Measurements from ENCODE around the gene STAT1. TPM values are rescaled to one million over a fixed set of nuclear protein-coding genes. Genes with fewer than 3 reads are reported as not detected.

The STAT1 gene
- total RNA-seq, 3 donors from 2014 or later, result 56.5 to 78.6 (median 74.8) TPM

GRCh38 chr2:190974629-190975361 lies 39.2 kb downstream of the STAT1 start:
- H3K4me1 ChIP-seq (ENCODE audit: low read depth), result no peaks in the 10 kb centered on the region
- no peak for TF ChIP-seq CTCF (IDR thresholded peaks at IDR 0.05)
- no peaks in the 10 kb centered on the region for H3K9me3 ChIP-seq
- DNase-seq (no peak), ATAC-seq (no peak)
- intact Hi-C loops (cut with DNase I, micrococcal nuclease), result no loop called here
- H3K36me3 ChIP-seq (ENCODE audit: low read depth), result peaks cover 9% of the 10 kb centered on the region
- H3K4me3 ChIP-seq, result no peak overlapping the region

DNA sequence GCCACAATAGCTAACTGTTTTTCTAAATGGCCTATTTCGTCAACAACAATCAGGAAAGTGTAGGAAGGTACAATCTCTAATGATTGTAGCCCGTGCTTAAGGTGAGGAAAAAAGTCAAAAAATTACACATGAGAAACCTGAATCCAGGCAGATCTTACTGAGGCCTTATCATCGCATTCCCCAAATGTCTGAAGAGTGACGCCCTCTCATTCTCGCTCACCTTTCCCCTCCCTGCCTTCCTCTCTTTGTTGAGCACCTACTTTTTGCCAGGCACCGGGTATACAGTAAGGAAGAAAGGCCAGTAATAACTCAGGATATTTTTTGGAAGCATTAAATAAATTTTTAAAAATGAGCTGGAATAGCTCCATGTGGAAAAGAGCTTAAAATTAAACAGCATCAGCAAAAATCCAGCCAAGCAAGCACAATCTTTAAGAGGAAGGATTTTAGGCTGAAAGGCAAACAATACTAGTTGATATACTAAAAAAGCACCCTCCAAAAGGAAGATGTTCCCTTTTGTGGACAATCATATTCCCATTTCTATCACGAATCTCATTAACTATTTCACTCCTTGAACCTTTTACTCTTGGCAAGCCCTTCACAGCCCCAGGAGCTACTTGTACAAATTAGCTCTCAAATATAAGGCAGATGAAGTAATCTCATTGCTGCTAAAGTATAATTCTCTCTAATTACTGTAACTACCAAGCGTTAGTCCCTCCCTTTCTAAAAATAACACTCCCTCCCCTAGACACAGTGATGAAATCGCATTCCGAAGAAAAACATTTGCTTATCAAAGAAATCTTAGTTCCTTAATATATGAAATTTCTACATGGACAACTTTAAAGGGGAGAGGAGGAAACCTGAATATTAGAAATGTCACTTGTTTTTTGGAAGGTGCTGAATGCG lies 40.0 kb downstream of the STAT1 start:
- ATAC-seq, result no peak
- no peak for DNase-seq
- no peak overlapping the region for H3K4me3 ChIP-seq
- peaks cover 9% of the 10 kb centered on the region for H3K36me3 ChIP-seq (ENCODE audit: low read depth)
- no peaks in the 10 kb centered on the region for H3K4me1 ChIP-seq (ENCODE audit: low read depth)
- H3K9me3 ChIP-seq, result no peaks in the 10 kb centered on the region
- no peak for TF ChIP-seq CTCF (IDR thresholded peaks at IDR 0.05)
- intact Hi-C loops (cut with DNase I, micrococcal nuclease), result no loop called here

DNA sequence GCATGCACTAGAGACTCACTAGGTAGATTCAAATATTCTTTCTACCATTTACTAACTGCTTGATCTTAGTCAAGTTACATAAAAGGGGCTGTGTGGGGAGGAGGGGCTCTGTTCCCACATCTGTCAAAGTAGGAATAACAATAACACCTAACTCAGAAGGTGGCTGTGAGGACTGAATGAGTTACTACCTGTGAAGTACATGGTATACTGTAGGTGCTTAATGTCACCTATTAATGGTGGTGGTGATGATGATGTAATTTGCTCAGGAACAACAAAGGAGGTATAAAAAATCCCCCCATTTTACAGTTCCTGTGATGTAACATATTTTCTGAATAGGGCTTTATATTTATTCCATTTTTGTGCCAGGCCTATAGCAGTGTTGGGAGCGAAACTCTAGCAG lies 40.7 kb downstream of the STAT1 start:
- Histone ChIP-seq H3K4me3 (no peak overlapping the region), H3K9me3 (no peaks in the 10 kb centered on the region), H3K4me1 (ENCODE audit: low read depth) (no peaks in the 10 kb centered on the region), H3K36me3 (ENCODE audit: low read depth) (peaks cover 9% of the 10 kb centered on the region)
- TF ChIP-seq CTCF (IDR thresholded peaks at IDR 0.05), result no peak
- intact Hi-C loops (cut with DNase I, micrococcal nuclease), result no loop called here
- ATAC-seq (no peak), DNase-seq (no peak)

GRCh38 chr2:190972846-190973245 lies 41.1 kb downstream of the STAT1 start:
- Histone ChIP-seq H3K9me3 (no peaks in the 10 kb centered on the region), H3K4me1 (ENCODE audit: low read depth) (no peaks in the 10 kb centered on the region), H3K36me3 (ENCODE audit: low read depth) (peaks cover 9% of the 10 kb centered on the region), H3K4me3 (no peak overlapping the region)
- TF ChIP-seq CTCF (IDR thresholded peaks at IDR 0.05), result no peak
- no peak for ATAC-seq
- intact Hi-C loops (cut with DNase I, micrococcal nuclease), result no loop called here
- no peak for DNase-seq

GRCh38 chr2:190972213-190972612 lies 41.8 kb downstream of the STAT1 start:
- no peak for DNase-seq
- no peak for TF ChIP-seq CTCF (IDR thresholded peaks at IDR 0.05)
- ATAC-seq, result no peak
- no peak overlapping the region for H3K4me3 ChIP-seq
- peaks cover 9% of the 10 kb centered on the region for H3K36me3 ChIP-seq (ENCODE audit: low read depth)
- intact Hi-C loops (cut with DNase I, micrococcal nuclease), result no loop called here
- H3K9me3 ChIP-seq, result no peaks in the 10 kb centered on the region
- H3K4me1 ChIP-seq (ENCODE audit: low read depth), result no peaks in the 10 kb centered on the region
